GM18907 (cell line): ENCODE measurements around the gene DIAPH2.

Experiments used
- ATAC-seq: cut with Tn5 transposase; IDR thresholded peaks from one replicate; pipeline ENCODE4 v1.9.1; 2021; ENCODE audit warnings: mild to moderate bottlenecking, moderate library complexity; ENCODE audit not compliant: unreplicated experiment

DIAPH2 gene

GRCh38 chrX:96924581-96924980 is 239.9 kb downstream of the DIAPH2 start:
- no peak for ATAC-seq

DNA sequence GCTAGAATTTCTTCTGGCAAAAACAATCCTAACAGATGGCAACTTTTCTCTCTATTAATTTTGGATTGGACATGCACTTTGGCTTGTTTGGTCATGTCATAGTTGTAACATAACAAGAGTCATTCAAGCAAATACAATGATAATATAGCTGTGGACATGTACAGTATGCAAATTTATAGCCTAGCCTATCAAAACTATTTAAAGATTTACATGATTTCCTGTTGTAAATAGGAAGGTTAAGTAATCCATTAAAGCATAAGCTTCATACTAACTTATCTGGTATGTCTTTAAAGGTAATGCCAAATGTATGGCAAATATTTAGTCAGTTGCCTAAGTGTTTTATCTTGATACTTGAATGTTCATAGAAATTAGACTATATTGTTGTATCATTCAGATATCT is 244.4 kb downstream of the DIAPH2 start:
- no peak for ATAC-seq

- ATAC-seq: no peak
Observed at GRCh38 chrX:96957718-96958117, 273.1 kb downstream of the DIAPH2 start.

DNA sequence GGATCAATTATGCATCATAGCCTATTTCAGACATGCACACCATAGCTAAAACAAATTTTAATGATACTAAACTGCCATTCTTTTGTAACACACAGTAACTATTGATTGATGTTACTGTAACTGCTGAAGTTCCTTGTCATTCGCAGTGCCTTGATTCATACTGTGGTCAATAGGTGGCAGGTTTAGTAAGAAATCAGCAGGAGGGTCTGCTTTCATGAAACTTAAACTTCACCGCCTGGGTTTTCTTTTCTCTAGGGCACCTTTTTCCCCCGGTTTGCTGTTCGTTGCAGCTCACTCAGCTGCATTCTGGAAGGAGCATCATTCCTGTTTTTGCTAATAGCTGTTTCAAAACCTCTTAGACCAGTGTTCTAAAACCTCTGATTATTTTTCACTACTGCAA is 287.2 kb downstream of the DIAPH2 start:
- no peak for ATAC-seq

DNA sequence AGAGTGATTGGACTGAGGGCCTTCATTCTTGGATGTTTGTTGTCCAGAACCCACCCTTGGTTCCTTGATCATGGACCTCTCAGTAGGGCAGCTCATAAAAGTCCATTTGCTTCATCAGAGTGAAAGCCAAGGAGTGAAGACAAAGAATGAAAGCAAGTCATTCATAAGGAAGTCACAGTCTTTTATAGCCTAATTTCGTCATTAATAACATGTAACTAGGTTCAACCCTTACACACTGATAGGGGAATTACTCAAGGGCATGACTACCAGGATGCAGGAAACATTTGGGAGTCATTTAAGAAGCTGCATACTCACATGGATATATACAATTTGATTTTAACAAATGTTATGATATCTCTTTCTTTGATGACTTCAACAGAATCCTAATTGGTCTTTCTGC is 294.3 kb downstream of the DIAPH2 start:
- ATAC-seq: no peak

GRCh38 chrX:96979766-96980165 is 295.1 kb downstream of the DIAPH2 start:
- ATAC-seq: no peak

GRCh38 chrX:96982161-96982560 is 297.5 kb downstream of the DIAPH2 start:
- ATAC-seq: no peak

- no peak for ATAC-seq
Observed at GRCh38 chrX:96984538-96984937, 299.9 kb downstream of the DIAPH2 start.

DNA sequence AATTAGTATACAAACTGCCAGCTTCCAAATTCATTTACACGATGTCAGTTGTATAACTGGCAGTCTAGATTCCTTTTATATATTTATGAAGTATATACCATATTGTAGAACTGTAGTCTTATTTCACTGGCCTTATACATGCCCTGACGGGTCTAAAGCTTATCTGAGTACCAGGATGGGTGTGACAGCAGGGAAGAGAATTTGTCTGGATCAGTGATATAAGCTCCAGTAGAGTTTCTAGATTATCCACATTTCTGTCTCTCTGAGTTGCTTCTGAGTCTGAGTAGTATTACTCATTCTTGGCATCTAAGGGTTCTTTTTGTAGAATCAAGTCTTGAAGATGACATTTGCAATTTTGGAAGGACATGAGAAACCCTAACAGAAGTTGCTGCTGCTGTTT is 300.4 kb downstream of the DIAPH2 start:
- no peak for ATAC-seq

- ATAC-seq: no peak
Observed at GRCh38 chrX:96987228-96987627, 302.6 kb downstream of the DIAPH2 start.

DNA sequence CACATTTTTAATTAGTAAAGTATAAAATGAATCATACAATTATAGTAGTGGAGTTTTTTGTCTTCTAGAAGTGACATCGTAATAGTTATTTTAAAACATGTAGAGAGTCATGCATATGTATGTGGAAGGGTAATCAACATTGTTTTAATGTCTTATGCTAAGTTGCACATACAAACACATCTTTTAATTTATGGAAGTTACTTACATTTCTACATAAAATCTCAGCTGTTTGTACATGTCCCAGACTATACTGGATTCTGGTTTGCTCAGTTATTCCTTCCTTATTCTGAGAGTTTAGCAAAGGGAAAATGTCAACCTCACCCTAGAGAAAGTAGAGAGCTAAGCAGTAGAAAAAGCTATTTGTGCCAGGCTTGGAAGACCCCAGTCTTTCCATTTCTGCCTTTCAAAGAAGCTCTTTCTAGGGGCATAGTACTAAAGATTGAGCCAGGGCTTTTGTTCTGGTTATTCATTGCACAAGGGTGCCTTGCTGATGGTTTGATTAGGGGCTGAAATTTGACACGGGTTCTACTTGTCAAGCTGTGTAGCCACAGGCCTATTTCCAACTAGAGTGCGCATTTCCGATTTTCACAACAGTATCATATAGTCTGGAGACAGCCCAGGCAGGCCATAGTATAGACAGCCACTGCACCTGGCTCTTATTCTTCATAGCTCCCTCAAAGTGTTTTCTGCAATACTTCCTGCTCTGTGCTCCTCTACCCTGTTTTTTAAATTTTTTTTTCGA is 305.4 kb downstream of the DIAPH2 start:
- ATAC-seq: no peak

DNA sequence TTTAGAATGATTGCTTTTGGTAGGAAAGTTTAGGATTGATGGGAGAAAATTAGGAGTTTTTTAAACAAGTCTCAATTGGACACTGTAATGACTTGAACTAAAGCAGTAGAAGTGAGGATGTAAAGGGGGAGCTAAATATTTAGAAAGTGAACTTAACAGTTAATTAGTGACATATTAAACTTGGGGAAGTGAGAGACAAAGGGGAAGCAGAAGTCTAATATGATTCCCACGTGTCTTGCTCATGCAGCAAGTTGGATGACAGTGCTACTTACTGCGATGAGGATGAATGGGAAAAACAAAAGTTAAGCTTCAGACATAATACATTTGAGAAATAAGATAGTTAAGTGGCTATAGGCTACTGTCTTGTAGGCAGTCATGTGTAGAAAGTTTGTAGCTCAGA is 309.5 kb downstream of the DIAPH2 start:
- ATAC-seq: peak; percentile 60

GRCh38 chrX:96997196-96997595 is 312.6 kb downstream of the DIAPH2 start:
- no peak for ATAC-seq

GRCh38 chrX:97000682-97001368 is 316.2 kb downstream of the DIAPH2 start:
- no peak for ATAC-seq

DNA sequence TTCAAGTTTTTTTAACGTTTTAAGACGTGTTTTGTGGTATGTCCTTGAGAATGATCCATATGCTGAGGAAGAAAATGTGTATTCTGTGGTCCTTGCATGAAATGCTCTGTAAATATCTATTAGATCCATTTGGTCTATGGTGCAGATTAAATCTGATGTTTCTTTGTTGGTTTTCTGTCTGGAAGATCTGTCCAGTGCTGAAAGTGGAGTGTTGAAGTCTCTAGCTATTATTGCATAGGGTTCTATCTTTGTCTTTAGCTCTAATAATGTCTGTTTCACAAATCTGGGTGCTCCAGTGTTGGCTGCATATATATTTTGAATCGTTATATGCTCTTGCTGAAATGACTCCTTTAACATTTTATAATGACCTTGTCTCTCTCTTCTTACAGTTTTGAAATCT is 321.5 kb downstream of the DIAPH2 start:
- ATAC-seq: no peak

GRCh38 chrX:97009391-97009790 is 324.7 kb downstream of the DIAPH2 start:
- ATAC-seq: no peak

DNA sequence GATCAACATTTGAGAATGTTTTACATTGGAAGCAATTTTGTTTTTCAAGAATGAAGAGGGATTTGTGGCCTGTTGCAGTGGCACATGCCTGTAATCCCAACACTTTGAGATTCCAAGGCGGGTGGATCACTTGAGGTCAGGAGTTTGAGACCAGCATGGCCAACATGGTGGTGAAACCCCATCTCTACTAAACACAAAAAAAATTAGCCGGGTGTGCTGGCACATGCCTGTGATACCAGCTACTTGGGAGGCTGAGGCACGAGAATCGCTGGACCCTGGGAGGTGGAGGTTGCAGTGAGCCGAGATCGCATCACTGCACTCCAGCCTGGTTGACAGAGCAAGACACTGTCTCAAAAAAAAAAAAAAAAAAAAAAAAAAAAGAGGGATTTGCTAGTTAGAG is 326.9 kb downstream of the DIAPH2 start:
- no peak for ATAC-seq

DNA sequence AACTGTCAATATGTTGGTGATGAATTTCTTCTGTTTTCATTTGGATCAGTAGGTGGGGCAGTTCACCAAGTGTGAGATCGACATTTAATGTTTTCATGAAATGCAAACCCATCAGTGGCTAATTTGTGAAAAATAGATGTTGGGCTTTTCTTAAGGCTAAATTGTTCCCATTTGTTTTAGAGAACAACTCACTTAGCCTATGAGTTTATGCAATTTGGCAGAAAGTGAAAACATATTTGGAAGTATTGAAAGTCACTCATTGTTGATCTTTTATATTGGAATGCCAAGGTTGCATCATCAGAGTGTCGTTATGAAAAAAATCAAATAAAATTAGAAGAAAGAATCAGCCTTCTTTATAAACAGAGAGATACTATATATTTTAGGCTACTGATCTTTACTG is 331.5 kb downstream of the DIAPH2 start:
- no peak for ATAC-seq

DNA sequence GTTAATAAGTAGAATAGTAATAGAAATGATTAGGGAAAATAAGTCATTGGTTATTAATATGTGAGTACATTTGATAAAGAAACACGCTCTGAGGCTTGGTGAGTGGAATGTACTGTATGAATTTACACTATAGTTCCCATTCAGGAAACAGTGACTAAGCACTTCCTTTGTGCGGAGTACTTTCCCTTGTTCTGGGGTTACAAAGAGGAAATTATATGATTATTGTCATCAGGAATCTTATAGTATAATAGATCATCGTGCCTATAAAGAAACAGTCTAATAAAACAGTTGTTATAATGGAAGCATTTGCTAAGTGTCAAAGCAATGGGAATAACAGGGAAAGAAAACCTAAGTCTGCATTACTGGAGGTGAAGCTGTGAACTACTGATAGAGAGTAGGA is 337.0 kb downstream of the DIAPH2 start:
- ATAC-seq: no peak

- no peak for ATAC-seq
Observed at GRCh38 chrX:97026406-97026805, 341.8 kb downstream of the DIAPH2 start.

- no peak for ATAC-seq
Observed at GRCh38 chrX:97027384-97027922, 342.8 kb downstream of the DIAPH2 start.

DNA sequence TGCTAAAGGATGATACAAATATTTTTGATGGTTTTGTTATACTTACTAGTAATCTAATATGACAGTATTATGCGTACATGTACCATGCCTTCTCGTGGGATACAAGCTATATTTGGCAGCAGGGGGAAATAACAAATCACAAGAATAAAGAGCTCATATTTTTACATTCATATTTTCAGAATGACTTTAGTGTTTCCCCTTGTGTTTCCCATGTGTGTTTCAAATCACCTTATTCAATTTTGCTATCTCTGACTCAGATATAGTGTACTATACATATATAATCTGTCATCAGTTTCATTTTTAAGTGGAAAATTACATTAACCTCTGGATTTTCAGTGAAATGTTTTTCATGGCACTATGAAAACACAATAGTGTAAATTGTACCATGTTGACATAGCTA is 345.8 kb downstream of the DIAPH2 start:
- no peak for ATAC-seq
